Measurements from ENCODE around the gene FBXW11. TPM values are rescaled to one million over a fixed set of nuclear protein-coding genes. Genes with fewer than 3 reads are reported as not detected.

Gene FBXW11
- total RNA-seq, 1 experiment from 2014 or later, result 46.3 TPM

DNA sequence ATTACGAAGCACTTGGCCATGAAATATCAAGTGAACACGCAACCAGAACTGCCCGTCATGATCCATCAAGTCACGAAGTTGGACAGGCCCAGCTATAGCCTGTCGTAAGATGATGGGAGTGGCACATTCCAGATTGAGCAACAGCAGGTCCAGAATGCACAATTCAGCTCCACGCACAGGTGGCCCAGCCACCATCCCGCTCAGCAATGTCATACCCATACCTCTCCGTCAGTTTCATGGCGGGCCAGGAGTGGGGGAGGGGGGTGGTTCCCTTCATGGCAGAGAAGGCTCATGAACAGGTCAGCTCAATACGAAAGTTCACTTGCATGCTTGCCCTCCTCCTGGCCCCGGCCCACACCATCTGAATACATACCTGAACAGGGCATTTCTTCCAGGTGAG lies 185.9 kb downstream of the FBXW11 start:
- peaks cover 16% of the 10 kb centered on the region for H3K4me1 Mint-ChIP-seq (ENCODE audit: low read depth, unreplicated experiment)
- Histone ChIP-seq H3K27me3 (replicated peaks; ENCODE audit: control insufficient read depth, insufficient read depth, low read length) (no peaks in the 10 kb centered on the region), H3K36me3 (ENCODE audit: control insufficient read depth, insufficient read depth, low read length) (no peaks in the 10 kb centered on the region), H3K4me3 (ENCODE audit: low read depth, low read length) (no peak overlapping the region), H3K4me1 (peaks cover 20% of the 10 kb centered on the region), H3K9me3 (no peaks in the 10 kb centered on the region)
- intact Hi-C loops (cut with micrococcal nuclease; ENCODE audit: unreplicated experiment), result no loop called here
- TF ChIP-seq, protein P1, sequence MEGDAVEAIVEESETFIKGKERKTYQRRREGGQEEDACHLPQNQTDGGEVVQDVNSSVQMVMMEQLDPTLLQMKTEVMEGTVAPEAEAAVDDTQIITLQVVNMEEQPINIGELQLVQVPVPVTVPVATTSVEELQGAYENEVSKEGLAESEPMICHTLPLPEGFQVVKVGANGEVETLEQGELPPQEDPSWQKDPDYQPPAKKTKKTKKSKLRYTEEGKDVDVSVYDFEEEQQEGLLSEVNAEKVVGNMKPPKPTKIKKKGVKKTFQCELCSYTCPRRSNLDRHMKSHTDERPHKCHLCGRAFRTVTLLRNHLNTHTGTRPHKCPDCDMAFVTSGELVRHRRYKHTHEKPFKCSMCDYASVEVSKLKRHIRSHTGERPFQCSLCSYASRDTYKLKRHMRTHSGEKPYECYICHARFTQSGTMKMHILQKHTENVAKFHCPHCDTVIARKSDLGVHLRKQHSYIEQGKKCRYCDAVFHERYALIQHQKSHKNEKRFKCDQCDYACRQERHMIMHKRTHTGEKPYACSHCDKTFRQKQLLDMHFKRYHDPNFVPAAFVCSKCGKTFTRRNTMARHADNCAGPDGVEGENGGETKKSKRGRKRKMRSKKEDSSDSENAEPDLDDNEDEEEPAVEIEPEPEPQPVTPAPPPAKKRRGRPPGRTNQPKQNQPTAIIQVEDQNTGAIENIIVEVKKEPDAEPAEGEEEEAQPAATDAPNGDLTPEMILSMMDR (IDR thresholded peaks at IDR 0.05; ENCODE audit: insufficient read depth in 1 of 2, low read depth in 1 of 2, low read length in 1 of 2, severe bottlenecking in 1 of 2, unreplicated experiment in 1 of 2), result no peak
- no peak overlapping the region for H3K4me3 Mint-ChIP-seq (ENCODE audit: unreplicated experiment)
- peaks cover 6% of the 10 kb centered on the region for H3K36me3 Mint-ChIP-seq (ENCODE audit: insufficient read depth, unreplicated experiment)
- BruUV-seq (replicated peaks), result no TSS peak
- DNase-seq, result no peak
- ChIA-PET POLR2A (no interaction called here), CTCF (interaction anchor here (0.5 kb wide), 1 partner anchor 353 kb away, joined by 3 read pairs; no protein-coding TSS in a partner anchor)
- no peaks in the 10 kb centered on the region for H3K27me3 Mint-ChIP-seq (ENCODE audit: insufficient read depth, unreplicated experiment)
- no peaks in the 10 kb centered on the region for H3K9me3 Mint-ChIP-seq (ENCODE audit: unreplicated experiment)
- H3K27ac Mint-ChIP-seq (ENCODE audit: unreplicated experiment), result no peak overlapping the region

DNA sequence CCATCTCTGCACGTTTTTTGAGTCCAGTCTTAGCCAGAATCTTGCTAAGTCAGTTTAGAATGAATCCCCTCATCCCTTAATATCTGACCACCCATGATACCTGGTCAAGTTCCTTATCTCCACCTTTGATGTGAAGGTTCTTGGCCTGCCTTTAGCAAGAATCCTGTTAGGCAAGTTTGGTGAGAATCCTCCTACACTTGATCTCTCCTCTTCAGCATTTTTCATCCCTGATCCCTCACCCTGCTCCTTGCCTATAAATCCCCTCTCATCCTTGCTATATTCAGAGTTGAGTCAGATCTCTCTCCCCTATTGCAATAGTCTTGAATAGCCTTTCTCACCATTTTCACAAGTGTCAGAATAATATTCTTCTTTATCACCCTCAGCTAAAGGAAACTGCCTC lies 189.8 kb downstream of the FBXW11 start:
- Mint-ChIP-seq H3K4me1 (ENCODE audit: low read depth, unreplicated experiment) (peaks cover 10% of the 10 kb centered on the region), H3K4me3 (ENCODE audit: unreplicated experiment) (peak overlapping the region; percentile 2), H3K9me3 (ENCODE audit: unreplicated experiment) (peaks cover 10% of the 10 kb centered on the region), H3K27me3 (ENCODE audit: insufficient read depth, unreplicated experiment) (peaks cover 3% of the 10 kb centered on the region), H3K27ac (ENCODE audit: unreplicated experiment) (peak overlapping the region; percentile 20), H3K36me3 (ENCODE audit: insufficient read depth, unreplicated experiment) (no peaks in the 10 kb centered on the region)
- Histone ChIP-seq H3K27me3 (replicated peaks; ENCODE audit: control insufficient read depth, insufficient read depth, low read length) (no peaks in the 10 kb centered on the region), H3K4me1 (peaks cover 5% of the 10 kb centered on the region; the same call in 1 of the 2 replicates), H3K4me3 (ENCODE audit: low read depth, low read length) (no peak overlapping the region), H3K9me3 (no peaks in the 10 kb centered on the region), H3K36me3 (ENCODE audit: control insufficient read depth, insufficient read depth, low read length) (no peaks in the 10 kb centered on the region)
- CTCF ChIA-PET, result no interaction called here
- TF ChIP-seq, protein P1 (IDR thresholded peaks at IDR 0.05; ENCODE audit: insufficient read depth in 1 of 2, low read depth in 1 of 2, low read length in 1 of 2, severe bottlenecking in 1 of 2, unreplicated experiment in 1 of 2), result no peak
- POLR2A ChIA-PET, result no interaction called here
- intact Hi-C loops (cut with micrococcal nuclease; ENCODE audit: unreplicated experiment), result no loop called here
- DNase-seq, result no peak
- no TSS peak for BruUV-seq (replicated peaks)

DNA sequence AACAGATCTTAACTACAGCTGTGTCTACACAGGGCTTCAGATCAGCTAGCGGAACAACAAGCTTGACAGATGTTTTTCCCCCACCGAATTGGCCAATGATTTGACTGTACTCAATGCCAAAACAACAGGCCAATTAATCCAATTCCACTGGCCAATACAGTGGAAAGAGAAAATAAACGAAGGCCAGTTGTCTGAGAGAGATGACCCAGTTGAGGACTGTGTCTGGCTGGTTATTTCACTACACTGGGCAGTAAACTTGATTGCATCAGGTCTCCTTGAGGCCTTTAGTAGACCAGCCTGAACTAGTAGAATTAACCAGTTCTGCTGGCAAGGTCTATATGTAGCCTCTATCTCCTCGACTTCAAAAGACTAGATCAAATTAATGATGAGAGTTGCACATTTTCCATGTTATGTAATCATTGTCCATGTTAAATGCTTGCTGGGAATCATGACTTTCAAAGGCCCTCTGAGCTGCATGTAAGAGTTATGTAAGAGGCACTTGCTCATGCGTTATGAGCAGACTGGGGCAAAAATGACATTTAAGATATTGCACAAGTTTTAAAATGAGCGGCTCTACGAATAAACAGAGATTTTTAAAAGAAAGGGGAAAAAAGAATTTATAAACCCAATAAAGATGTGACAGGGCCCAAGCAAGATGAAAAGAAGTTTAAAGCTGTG lies 192.5 kb downstream of the FBXW11 start:
- ChIA-PET CTCF (no interaction called here), POLR2A (no interaction called here)
- Histone ChIP-seq H3K4me1 (peaks cover 5% of the 10 kb centered on the region; the same call in 1 of the 2 replicates), H3K27me3 (replicated peaks; ENCODE audit: control insufficient read depth, insufficient read depth, low read length) (no peaks in the 10 kb centered on the region; the same call in 1 of the 2 replicates), H3K36me3 (ENCODE audit: control insufficient read depth, insufficient read depth, low read length) (no peaks in the 10 kb centered on the region), H3K4me3 (ENCODE audit: low read depth, low read length) (no peak overlapping the region), H3K9me3 (no peaks in the 10 kb centered on the region)
- Mint-ChIP-seq H3K4me3 (ENCODE audit: unreplicated experiment) (no peak overlapping the region), H3K27me3 (ENCODE audit: insufficient read depth, unreplicated experiment) (peaks cover 8% of the 10 kb centered on the region), H3K36me3 (ENCODE audit: insufficient read depth, unreplicated experiment) (no peaks in the 10 kb centered on the region), H3K4me1 (ENCODE audit: low read depth, unreplicated experiment) (peaks cover 10% of the 10 kb centered on the region), H3K9me3 (ENCODE audit: unreplicated experiment) (peaks cover 19% of the 10 kb centered on the region), H3K27ac (ENCODE audit: unreplicated experiment) (no peak overlapping the region)
- TF ChIP-seq, protein P1 (IDR thresholded peaks at IDR 0.05; ENCODE audit: insufficient read depth in 1 of 2, low read depth in 1 of 2, low read length in 1 of 2, severe bottlenecking in 1 of 2, unreplicated experiment in 1 of 2), result no peak
- intact Hi-C loops (cut with micrococcal nuclease; ENCODE audit: unreplicated experiment), result no loop called here
- DNase-seq, result no peak
- BruUV-seq (replicated peaks), result no TSS peak
